HTERT RPE-1 (cell line): ENCODE measurements around the gene PNLDC1.
"Not testable (repeated sequence)": the region's sequence is repeated elsewhere in the genome, so short reads cannot be mapped to it uniquely, and the experiment has no call there.

Experiments used
- in situ Hi-C: fragments of 300-500 bp; cut with MboI; formaldehyde crosslinking; loops from 4 replicates; pipeline ENCODE4 v1.14.3; 2020; ENCODE audit warnings: low sequenced_read_pairs

Gene PNLDC1

DNA sequence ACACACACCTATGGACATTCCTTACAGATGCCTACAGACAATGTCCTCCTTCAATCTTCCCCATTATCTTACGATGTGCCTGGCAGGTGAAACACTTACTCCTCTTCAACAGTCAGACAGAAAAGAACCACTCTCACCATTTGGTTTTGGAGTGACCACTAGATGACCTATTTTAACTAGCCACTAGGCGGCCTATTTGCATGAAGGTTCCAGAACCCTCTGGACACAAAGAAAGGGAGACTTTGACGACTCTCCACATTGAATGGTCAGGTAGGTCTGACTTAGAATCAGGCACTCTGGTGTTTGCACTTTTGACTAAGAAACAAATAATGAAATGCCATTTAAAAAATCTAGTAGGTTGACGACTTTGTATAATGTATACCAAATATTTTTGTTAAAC is 42.0 kb downstream of the PNLDC1 start:
- in situ Hi-C loops = no loop called here

DNA sequence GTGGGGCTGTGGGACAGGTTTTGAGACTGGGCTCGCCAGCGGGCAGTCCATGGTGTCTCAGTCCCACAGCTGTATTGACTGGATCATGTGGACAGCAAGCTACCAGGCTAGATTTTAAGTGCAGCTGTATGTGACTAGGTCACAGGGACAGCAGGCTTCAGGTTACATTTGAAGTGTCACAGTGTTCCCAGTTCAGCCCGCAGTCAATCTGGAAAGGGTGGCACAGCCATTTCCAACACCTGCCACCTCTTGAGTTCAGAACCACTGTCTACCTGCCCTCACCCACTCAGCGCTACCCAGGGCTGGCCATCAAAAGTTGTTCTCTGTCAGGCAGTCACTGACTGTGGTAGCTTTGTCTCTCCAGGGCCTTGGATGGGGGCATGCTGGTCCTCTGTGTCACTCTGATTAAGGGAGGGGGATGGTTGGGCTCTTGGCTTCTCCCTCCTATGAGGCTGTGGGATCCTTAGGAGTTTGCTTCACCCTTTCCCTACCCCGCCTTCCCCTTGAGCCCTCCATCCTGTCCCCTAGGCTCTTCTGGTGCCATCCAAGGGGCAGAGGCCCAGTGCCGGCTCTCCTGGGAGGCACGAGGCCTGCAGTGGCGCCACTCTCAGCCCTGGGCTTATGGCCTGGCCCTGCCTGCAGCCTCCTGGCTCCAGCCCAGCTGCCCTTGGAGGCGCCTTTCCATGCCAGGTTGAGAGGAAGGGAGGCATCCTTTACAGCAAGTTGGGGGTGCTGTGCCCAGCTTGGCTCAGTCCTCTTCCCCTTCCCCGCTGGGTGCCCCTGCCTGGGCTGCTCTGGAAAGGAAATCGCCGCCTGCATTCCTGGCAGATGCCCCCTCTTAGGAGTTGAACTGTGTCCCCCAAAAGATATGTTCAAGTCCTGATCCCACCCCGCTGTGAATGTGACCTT is 44.9 kb downstream of the PNLDC1 start:
- in situ Hi-C loops = no loop called here

DNA sequence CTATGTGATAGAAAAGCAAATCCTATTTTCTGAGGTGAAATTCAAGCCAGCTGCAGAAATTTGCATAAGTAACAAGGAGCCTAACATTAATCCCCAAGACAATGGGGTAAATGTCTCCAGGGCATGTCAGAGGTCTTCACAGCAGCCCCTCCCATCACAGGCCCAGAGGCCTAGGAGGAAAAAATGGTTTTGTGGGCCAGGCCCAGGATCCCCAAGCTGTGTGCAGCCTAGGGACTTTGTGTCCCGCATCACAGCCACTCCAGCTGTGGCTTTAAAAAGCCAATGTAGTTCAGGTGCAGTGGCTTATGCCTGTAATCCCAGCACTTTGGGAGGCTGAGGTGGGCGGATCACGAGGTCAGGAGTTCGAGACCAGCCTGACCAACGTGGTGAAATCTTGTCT is 48.5 kb downstream of the PNLDC1 start:
- in situ Hi-C loops = not testable (repeated sequence)

DNA sequence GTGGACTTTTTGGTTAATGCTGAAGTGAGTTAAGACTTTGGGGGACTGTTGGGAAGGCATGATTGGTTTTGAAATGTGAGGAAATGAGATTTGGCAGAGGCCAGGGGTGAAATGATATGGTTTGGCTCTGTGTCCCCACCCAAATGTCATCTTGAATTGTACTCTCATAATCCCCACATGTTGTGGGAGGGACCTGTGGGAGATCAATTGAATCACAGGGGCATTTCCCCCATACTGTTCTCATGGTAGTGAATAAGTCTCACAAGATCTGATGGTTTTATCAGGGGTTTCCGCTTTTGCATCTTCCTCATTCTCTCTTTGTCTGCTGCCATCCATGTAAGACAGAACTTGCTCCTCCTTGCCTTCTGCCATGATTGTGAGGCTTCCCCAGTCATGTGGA is 49.8 kb downstream of the PNLDC1 start:
- in situ Hi-C loops = not testable (repeated sequence)

DNA sequence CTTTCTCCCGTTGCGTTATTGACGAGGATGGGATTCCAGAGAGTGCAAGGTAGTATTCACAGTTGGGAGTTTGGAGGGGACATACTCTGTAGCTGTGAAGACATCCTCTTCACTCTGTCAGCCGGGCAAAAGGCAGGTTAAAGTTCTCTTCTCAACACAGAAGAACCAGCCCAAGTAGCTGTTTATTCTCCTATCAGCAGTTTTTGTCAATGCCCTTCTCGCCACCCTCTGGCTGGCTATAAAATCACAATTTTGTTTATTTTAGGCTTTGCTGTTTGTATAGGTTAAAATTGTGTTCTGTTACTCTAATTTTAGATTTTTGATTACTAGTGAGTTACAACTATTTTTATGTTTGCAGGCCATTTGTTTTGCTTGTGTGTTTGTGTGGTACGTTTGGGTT is 52.8 kb downstream of the PNLDC1 start:
- in situ Hi-C loops = no loop called here

DNA sequence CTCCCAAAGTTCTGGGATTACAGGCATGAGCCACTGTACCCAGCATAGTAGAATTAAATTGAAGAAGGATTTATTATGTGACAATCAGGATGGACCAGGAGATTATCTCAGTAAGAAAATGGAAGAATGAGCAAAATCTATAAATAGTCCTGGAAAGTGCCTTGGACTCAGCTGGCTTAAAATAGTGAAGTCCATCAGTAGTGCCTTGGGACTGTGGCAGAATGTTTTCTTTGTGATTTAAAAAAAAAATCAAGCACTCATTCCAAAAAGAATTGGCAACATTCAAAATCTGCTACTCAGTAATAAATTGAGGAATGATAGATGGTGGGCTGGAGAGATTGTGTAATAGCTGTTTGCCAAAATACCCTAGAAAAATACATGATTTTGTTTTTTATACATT is 53.7 kb downstream of the PNLDC1 start:
- in situ Hi-C loops = no loop called here

DNA sequence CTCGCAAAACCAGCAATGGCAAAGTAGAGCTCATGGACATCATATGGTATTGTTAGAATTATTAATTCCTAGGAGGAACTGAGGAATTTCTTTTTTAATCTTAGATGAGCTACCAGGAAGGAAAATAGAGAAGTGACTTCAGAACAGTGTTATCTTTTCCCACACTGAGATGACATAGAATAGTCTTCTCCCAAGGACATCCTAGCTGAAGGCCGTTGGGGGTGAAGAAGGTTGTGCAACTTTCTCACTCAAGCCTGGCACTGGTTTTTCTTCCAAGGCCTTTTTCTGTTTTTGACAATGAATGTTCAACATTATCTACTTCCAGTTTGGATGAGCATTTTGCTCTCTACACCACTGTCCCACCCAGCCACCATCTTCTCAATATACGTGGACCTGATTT is 54.9 kb downstream of the PNLDC1 start:
- in situ Hi-C loops = no loop called here

DNA sequence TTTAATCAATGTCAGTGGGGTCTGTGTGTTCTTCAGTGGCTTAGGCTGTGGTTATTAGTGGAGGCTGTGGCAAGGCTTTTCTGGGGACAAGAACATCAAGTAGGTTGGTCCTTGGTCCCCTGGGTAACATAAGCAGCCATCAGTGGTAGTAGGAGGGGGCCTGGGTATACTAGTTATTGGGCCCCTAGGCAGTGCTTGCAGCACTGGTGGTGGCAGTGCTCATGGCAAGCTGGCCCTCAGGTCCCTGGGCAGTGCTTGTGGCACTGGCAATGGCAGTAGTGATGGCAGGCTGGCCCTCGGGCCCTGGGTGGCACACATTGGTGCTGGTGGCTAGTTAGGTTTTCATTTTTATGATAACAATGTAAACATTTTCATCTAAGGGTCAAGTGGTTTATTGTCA is 58.2 kb downstream of the PNLDC1 start:
- in situ Hi-C loops = no loop called here

DNA sequence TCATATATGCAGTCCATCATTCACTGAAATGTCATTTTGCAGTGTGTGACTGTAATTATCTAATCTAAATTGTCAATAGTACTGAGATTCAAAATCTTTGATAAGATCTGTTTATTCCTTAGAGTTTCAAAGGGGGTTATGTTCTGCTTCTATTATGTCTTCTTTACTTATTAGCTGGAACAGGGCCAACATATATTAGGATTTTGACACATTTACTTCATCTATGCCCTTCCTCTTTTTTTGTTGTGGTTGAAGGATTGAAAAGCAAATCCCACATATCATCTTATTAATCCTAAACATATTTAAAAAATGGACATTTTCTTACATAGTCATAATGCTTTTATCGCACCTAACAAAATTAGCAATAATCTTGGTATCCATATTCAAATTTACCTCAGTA is 60.4 kb downstream of the PNLDC1 start:
- in situ Hi-C loops = no loop called here

DNA sequence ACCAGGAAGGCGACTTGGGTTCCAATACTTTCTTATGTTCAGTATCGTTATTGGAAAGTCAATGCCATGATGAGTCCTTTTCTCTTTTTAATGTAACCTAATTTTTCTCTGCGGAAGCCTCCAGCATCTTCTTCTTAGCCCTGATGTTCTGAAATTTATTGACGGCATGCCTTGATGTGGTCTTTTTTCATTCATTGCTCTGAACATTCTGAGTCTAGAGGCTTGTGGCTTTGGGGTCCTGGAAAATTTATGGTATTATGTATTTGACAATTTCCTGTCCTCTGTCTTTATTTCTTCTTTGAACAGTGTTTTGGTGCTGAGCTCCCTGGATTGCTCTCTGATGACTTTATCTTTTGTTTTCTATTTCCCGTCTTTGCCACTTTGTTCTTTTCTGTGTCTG is 62.0 kb downstream of the PNLDC1 start:
- in situ Hi-C loops = no loop called here

DNA sequence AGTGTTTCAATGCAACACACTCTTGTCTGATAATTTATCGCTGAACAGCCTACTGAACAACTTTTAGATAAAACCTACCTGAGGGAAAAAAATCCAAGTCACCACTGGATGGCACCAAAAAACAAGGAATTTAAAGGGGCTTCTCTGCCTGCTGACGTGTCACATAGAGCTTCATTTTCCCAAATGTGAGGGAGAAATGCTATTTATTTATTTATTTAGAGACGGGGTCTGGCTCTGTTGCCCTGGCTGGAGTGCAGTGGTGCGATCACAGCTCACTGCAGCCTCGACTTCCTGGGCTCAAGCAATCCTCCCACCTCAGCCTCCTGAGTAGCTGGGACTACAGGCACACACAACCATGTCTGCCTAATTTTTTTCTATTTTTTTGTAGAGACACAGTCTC is 63.3 kb downstream of the PNLDC1 start:
- in situ Hi-C loops = not testable (repeated sequence)

DNA sequence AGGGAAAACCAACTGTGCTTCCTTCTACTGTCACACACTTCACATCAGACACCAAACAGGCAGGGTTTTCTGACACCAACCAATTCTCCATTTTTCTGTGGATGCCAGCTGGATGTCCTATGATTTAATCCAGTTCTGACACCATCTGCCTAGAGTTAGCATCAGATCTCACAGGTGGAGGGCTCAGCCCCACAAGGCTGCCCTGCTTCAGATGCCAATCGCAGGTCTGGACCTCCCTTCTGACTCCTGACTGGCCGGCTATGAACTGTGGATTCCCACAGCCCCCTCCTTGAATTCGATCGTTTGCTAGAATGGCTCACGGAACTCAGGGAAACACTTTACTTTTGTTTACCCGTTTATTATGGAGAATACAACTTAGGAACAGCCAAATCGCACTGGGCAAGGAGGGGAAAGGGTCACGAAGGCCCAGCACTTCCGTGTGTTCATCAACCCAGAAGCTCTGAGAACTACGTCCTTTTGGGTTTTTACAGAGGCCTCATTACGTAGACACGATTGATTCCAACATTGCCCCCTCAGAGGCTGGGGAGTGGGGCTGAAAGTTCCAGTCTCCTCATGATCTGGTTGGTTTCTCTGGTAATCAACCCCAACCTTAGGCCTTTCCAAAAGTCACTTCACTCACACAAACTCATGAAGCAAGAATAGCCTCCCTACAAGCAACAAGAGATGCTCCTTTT is 65.3 kb downstream of the PNLDC1 start:
- in situ Hi-C loops = no loop called here

DNA sequence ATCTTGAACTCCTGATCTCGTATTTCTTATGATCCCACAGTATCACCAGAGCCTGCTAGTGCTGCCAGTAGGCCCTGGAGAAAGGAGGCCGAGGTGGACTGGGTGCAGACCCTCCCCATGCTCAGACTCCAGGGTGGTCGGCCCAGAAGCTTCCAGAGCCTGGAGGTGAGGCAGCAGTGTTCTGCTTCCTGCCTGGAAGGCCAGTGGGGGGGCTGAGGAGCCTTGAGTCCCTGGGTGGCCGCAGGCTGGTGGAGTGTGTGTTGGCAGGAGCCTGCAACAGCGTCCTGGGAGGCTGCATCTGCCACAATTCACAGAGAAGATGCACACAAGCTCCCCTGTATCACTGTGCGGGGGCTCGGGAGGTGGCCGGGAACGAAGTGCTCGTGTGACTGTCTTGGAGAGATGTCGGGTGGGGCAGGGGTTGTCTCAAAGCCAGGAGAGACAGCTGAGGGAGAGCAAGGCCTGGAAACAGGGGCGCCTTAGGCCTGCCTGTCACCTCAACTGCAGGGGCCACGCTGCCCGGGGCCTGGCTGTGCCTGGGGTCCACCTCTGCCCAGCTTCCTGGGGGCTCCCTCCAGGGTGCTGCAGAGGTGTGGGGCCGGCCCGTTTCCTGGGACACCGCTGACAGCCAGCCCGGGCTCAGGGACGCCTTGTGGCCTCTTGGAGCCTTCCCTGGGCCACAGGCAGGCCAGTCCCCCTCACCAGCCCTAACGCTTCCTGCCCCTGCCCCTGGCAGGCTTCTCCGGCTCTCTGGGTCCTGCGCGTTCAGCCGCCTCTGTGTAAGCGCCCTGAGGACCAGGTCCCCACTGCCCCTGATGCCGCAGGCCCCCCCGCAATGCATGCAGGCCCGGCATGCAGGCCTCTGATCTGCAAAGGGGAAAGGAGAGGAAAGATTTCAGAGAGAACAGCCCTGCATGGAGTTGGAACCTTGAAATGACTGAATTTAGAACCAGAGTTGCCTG is 66.5 kb downstream of the PNLDC1 start:
- in situ Hi-C loops = no loop called here
